K562 (cell line): ENCODE results near the gene HOXB5. TPM values are rescaled to one million over a fixed set of nuclear protein-coding genes. Genes with fewer than 3 reads are reported as not detected.

Experiments
- ATAC-seq: fragments of 200-7000 bp; cut with Tn5 transposase; 3 replicates; pipeline ENCODE4 v1.9.1; 2020; ENCODE audit warnings: moderate library complexity
- BruUV-seq: library from RNA; stranded (reverse); fragments of 400-500 nt; replicated peaks from 2 replicates; lab custom pipeline; 2021; lab: Mats Ljungman, UMichigan
- CTCF ChIA-PET: fragments of 300-600 bp; formaldehyde crosslinking; extraction: SDS; loops from one replicate; lab custom pipeline; 2021; ENCODE audit warnings: low intra/inter-chr PET ratio; lab: Yijun Ruan, JAX
- POLR2A ChIA-PET: fragments of 300-600, 350-650 bp; sonication (Branson Sonifier 250); formaldehyde crosslinking; extraction: SDS; loops from one replicate; lab custom pipeline; 2021; ENCODE audit warnings: antibody characterized with exemption, inconsistent platforms; lab: Yijun Ruan, JAX
- DNase-seq, 4 experiments: peaks; one replicate each; pipeline versions ENCODE4 v3.0.0 to v3.0.0-alpha.2; 2011 to 2018; ENCODE audit warnings: low spot score in 3 of 4, mixed read lengths in 3 of 4; ENCODE audit errors: extremely low read depth in 1 of 4
- FAIRE-seq: peaks from 2 replicates; lab custom pipeline; 2011; peaks lifted over from hg19 to GRCh38; lab: Jason Lieb, UNC
- H2AFZ ChIP-seq: 2 replicates; pipeline ENCODE4 v1.6.0; 2011; ENCODE audit warnings: low read depth, low read length, control low read depth, inconsistent platforms
- H3K27ac ChIP-seq: fragments of 200-600 bp; 3 replicates; pipeline ENCODE4 v1.8.0; 2011; ENCODE audit warnings: low read depth, mild to moderate bottlenecking, control low read depth, inconsistent platforms, low read length, moderate library complexity, mixed read lengths; ENCODE audit errors: extremely low read depth
- H3K27me3 ChIP-seq, 2 experiments: fragments of 300-600 bp in 1 of 2; 2 replicates in 1 of 2; 3 replicates in 1 of 2; pipeline versions ENCODE4 v1.6.0 to v1.8.0; 2011; ENCODE audit warnings: inconsistent platforms in 2 of 2, low read length in 2 of 2, mild to moderate bottlenecking in 1 of 2, mixed read lengths in 1 of 2, moderate library complexity in 1 of 2; ENCODE audit not compliant: control insufficient read depth in 2 of 2, insufficient read depth in 2 of 2
- H3K36me3 ChIP-seq: fragments of 300-600 bp; 3 replicates; pipeline ENCODE4 v1.8.0; 2011; ENCODE audit warnings: mild to moderate bottlenecking, low read length, inconsistent platforms; ENCODE audit not compliant: control insufficient read depth, insufficient read depth
- H3K4me1 ChIP-seq, 2 experiments: fragments of 200-600 bp in 1 of 2; replicated peaks in 1 of 2; 2 replicates in 1 of 2; 3 replicates in 1 of 2; pipeline versions ENCODE4 v1.5.1 to v1.8.0; 2011; ENCODE audit warnings: inconsistent platforms in 2 of 2, low read length in 2 of 2, mild to moderate bottlenecking in 1 of 2, mixed read lengths in 1 of 2, moderate library complexity in 1 of 2; ENCODE audit not compliant: control insufficient read depth in 2 of 2, insufficient read depth in 2 of 2
- H3K4me2 ChIP-seq: 2 replicates; pipeline ENCODE4 v1.6.1; 2011; ENCODE audit warnings: low read length, control low read depth, inconsistent platforms, mixed read lengths; ENCODE audit not compliant: insufficient read depth
- H3K4me3 ChIP-seq: fragments of 200-600 bp; sonication (generic), shearing (Covaris generic); 2 replicates; pipeline ENCODE4 v1.5.1; 2016; ENCODE audit warnings: control low read depth, inconsistent platforms
- H3K79me2 ChIP-seq: fragments of 200-600 bp; 3 replicates; pipeline ENCODE4 v1.8.0; 2011; ENCODE audit warnings: low read length, inconsistent platforms; ENCODE audit not compliant: control insufficient read depth, insufficient read depth
- H3K9ac ChIP-seq, 2 experiments: 2 replicates each; pipeline versions ENCODE4 v1.6.0 to v1.6.1; 2011; ENCODE audit warnings: low read depth in 2 of 2, low read length in 2 of 2, control low read depth in 1 of 2, inconsistent platforms in 1 of 2, mild to moderate bottlenecking in 1 of 2, mixed read lengths in 1 of 2; ENCODE audit not compliant: insufficient read depth in 1 of 2
- H3K9me1 ChIP-seq: one replicate; pipeline ENCODE4 v1.6.0; 2011; ENCODE audit warnings: inconsistent platforms, mild to moderate bottlenecking, low read length, moderate library complexity; ENCODE audit not compliant: control insufficient read depth, insufficient read depth
- H3K9me3 ChIP-seq: replicated peaks from 2 replicates; pipeline ENCODE4 v1.5.1; 2011; ENCODE audit warnings: low read depth, low read length, inconsistent platforms; ENCODE audit not compliant: control insufficient read depth, insufficient read depth
- H4K20me1 ChIP-seq: replicated peaks from 2 replicates; pipeline ENCODE4 v1.6.1; 2011; ENCODE audit warnings: low read length, inconsistent platforms, mixed read lengths; ENCODE audit not compliant: control insufficient read depth, insufficient read depth
- CBX1 ChIP-seq: sonication (generic); IDR thresholded peaks from 2 replicates; pipeline ENCODE4 v1.6.1; 2016; ENCODE audit warnings: antibody characterized with exemption, low read depth, mild to moderate bottlenecking
- FOXA1 ChIP-seq: fragments of 450-650 bp; IDR thresholded peaks from 2 replicates; pipeline ENCODE4 v1.6.1; 2016; ENCODE audit warnings: mild to moderate bottlenecking, borderline replicate concordance
- HNRNPH1 ChIP-seq: fragments of 200-400 bp; formaldehyde crosslinking; optimal IDR thresholded peaks from 2 replicates; pipeline ENCODE3; 2017; ENCODE audit warnings: low read depth, mild to moderate bottlenecking, low read length, moderate library complexity
- KLF1 ChIP-seq: fragments of 450-650 bp; IDR thresholded peaks from 2 replicates; pipeline ENCODE4 v1.6.1; 2016; ENCODE audit warnings: missing genetic modification characterization, missing compliant biosample characterization
- MCM7 ChIP-seq, 2 experiments: fragments of 450-650 bp; IDR thresholded peaks; 2 replicates each; pipeline ENCODE4 v1.6.1; 2016 to 2018
- MEF2D ChIP-seq: conservative IDR thresholded peaks from 2 replicates; pipeline ENCODE4 v1.6.1; 2016; ENCODE audit warnings: low read depth, missing genetic modification characterization, missing compliant biosample characterization
- MTF1 ChIP-seq: fragments of 250-450 bp; sonication (Bioruptor Pico); IDR thresholded peaks from 2 replicates; pipeline ENCODE4 v1.9.0; 2021; ENCODE audit warnings: moderate library complexity, mild to moderate bottlenecking, inconsistent platforms, borderline replicate concordance
- NRF1 ChIP-seq, 2 experiments: fragments of 450-650 bp; IDR thresholded peaks in 1 of 2; conservative IDR thresholded peaks in 1 of 2; 2 replicates each; pipeline ENCODE4 v1.6.1; 2014; ENCODE audit warnings: mild to moderate bottlenecking in 2 of 2
- POLR2AphosphoS5 ChIP-seq: IDR thresholded peaks from 2 replicates; pipeline ENCODE4 v1.6.1; 2011; ENCODE audit warnings: mild to moderate bottlenecking, low read depth, low read length, moderate library complexity; ENCODE audit not compliant: control insufficient read depth, insufficient read depth
- POLR2H ChIP-seq: IDR thresholded peaks from 2 replicates; pipeline ENCODE4 v1.6.1; 2016; ENCODE audit warnings: missing genetic modification characterization, low read depth, mild to moderate bottlenecking, control low read depth, missing compliant biosample characterization, moderate library complexity
- POLR3G ChIP-seq: IDR thresholded peaks from 2 replicates; pipeline ENCODE4 v1.6.1; 2011; ENCODE audit not compliant: insufficient read length, insufficient replicate concordance; ENCODE audit errors: extremely low read depth
- SAFB ChIP-seq: fragments of 200-400 bp; formaldehyde crosslinking; IDR thresholded peaks from 2 replicates; pipeline ENCODE4 v1.6.1; 2017; ENCODE audit warnings: low read depth, low read length, borderline replicate concordance
- YY1 ChIP-seq, 3 experiments: IDR thresholded peaks; 2 replicates each; pipeline ENCODE4 v1.6.1; 2011; ENCODE audit warnings: low read length in 2 of 3, mild to moderate bottlenecking in 2 of 3, moderate library complexity in 2 of 3, borderline replicate concordance in 1 of 3, control low read depth in 1 of 3, low read depth in 1 of 3; ENCODE audit not compliant: insufficient read depth in 3 of 3, insufficient replicate concordance in 2 of 3, control insufficient read depth in 1 of 3, insufficient read length in 1 of 3; ENCODE audit errors: extremely low read depth in 1 of 3
- ZFPM2 ChIP-seq: fragments of 250-450 bp; sonication (Bioruptor Pico); IDR thresholded peaks from 2 replicates; pipeline ENCODE4 v1.5.1; 2022; ENCODE audit warnings: mild to moderate bottlenecking
- ZNF140 ChIP-seq: fragments of 250-450 bp; sonication (Bioruptor Pico); IDR thresholded peaks from 2 replicates; pipeline ENCODE4 v1.8.0; 2021; ENCODE audit warnings: moderate library complexity, mild to moderate bottlenecking, inconsistent platforms
- ZNF224 ChIP-seq: sonication (generic); formaldehyde crosslinking; IDR thresholded peaks from 2 replicates; pipeline ENCODE4 v1.8.0; 2022; ENCODE audit warnings: mild to moderate bottlenecking, missing genetic modification reagents
- ZNF282 ChIP-seq: sonication (generic); formaldehyde crosslinking; IDR thresholded peaks from 2 replicates; pipeline ENCODE4 v1.8.1; 2023; ENCODE audit warnings: missing genetic modification reagents
- ZNF316 ChIP-seq: fragments of 450-650 bp; IDR thresholded peaks from 2 replicates; pipeline ENCODE4 v1.6.1; 2016
- ZNF764 ChIP-seq: fragments of 250-450 bp; sonication (Bioruptor Pico); IDR thresholded peaks from 2 replicates; pipeline ENCODE4 v1.4.0; 2020; ENCODE audit warnings: low read depth, mild to moderate bottlenecking, moderate library complexity
- ZNF77 ChIP-seq: fragments of 250-450 bp; sonication (Bioruptor Pico); IDR thresholded peaks from 2 replicates; pipeline ENCODE4 v1.5.0; 2020
- ZZZ3 ChIP-seq: fragments of 450-650 bp; IDR thresholded peaks from 2 replicates; pipeline ENCODE4 v1.6.1; 2016; ENCODE audit warnings: antibody characterized with exemption, mild to moderate bottlenecking, moderate library complexity
- WGBS: fragments of 100-300 bp; shearing (Covaris generic); methylation state at CpG from one replicate; pipeline ENCODE4 v1.1.6; 2016; ENCODE audit warnings: low coverage, mixed read lengths; ENCODE audit not compliant: insufficient coverage; ENCODE audit errors: missing lambda C conversion rate; 5-methylcytosine and 5-hydroxymethylcytosine counted together
- in situ Hi-C: fragments of 300-500 bp; cut with MboI; formaldehyde crosslinking; loops from 4 replicates; pipeline ENCODE4 v1.15.0; 2018; ENCODE audit warnings: inconsistent platforms, mixed read lengths
- intact Hi-C: fragments of 100-400 bp; cut with micrococcal nuclease; formaldehyde crosslinking; loops from 2 replicates; pipeline ENCODE4 v1.14.2; 2022
- polyA plus RNA-seq, 8 experiments: library from polyadenylated mRNA; depleted of rRNA in 4 of 8; stranded (reverse) in 5 of 8; unstranded in 3 of 8; fragments of >200 nt; fragmentation: Nextera tagmentation in 2 of 8; fragmentation: Illumina TruSeq in 1 of 8; extraction: Ambion mirVana in 2 of 8; extraction: Trizol in 1 of 8; gene quantifications; 2 replicates each; pipeline versions ENCODE4 v1.2.1 to v1.2.3, GENCODE V29; 2011 to 2014; ENCODE audit warnings: inconsistent platforms in 1 of 8, missing spikeins in 1 of 8
- total RNA-seq, 7 experiments: library from RNA; depleted of rRNA in 6 of 7; stranded (reverse); fragments of >200 nt in 6 of 7; fragmentation: Illumina TruSeq in 2 of 7; extraction: Trizol in 2 of 7; gene quantifications; 2 replicates each; pipeline versions ENCODE4 v1.2.1 to v1.2.3, GENCODE V29; 2011 to 2021; ENCODE audit warnings: low replicate concordance in 1 of 7
- TF ChIP-seq, protein P1 (sequence below), 2 experiments: fragments of 450-650 bp in 1 of 2; sonication (generic) in 1 of 2; formaldehyde crosslinking in 1 of 2; IDR thresholded peaks in 1 of 2; conservative IDR thresholded peaks in 1 of 2; 2 replicates each; pipeline versions ENCODE4 v1.6.1 to v1.8.1; 2016 to 2023; ENCODE audit warnings: mild to moderate bottlenecking in 2 of 2, moderate library complexity in 2 of 2, inconsistent platforms in 1 of 2, missing genetic modification reagents in 1 of 2

HOXB5 gene
- total and polyA plus RNA-seq, 9 of the 15 experiments (the other 6 are each of a cell fraction or from before 2014, with no cell fraction given), result 0.24 to 2.7 (median 0.65) TPM

DNA sequence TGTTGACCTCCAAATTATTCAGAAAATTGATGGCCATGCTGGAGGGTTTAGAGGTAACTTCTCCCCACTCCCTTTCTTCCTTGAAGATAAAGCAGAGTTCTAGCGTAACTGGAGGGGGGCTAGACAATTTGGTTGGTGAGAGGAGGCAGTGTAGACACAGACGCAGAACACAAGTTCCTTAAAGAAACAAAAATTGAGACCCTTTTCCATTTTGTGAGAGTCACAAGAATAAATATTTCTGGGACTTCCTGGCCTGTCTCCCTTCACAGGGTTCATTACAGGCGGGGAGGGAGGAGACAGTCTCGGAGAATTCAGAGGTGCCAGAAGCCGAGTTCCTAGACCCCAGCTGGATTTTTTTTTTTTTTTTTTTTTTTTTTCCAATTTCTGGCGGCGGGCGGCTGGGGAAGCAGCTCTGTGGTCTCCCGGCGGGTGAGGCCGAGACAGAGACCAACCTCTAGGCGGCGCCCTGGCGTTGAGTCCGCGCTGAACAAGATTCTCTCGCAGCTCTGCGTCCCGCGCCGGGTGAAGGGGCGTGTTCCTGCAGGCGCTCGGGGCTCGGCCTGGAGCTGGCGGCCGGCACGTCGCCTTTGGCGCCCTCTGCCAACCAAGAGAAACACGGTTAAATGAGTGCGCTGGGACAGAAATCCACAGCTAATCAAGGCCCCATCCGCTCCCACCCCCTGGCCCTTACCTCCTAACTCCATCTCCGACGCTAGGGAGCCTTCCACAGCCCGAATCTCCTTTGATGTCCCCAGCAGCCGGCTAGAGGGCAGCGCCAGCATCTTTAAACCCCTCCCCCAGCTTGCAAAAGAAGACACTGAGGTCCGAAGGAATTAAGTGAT lies 42.8 kb upstream of the HOXB5 start:
- DNase-seq, result peak; percentile 82 to 95 (median 85)
- TF ChIP-seq CBX1, result 0 out of 2 replicates have a peak, but pooled peaks have one; percentile 45
- no peak for TF ChIP-seq ZNF764
- TF ChIP-seq POLR3G, result no peak
- TF ChIP-seq, protein P1, sequence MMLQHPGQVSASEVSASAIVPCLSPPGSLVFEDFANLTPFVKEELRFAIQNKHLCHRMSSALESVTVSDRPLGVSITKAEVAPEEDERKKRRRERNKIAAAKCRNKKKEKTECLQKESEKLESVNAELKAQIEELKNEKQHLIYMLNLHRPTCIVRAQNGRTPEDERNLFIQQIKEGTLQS (IDR thresholded peaks at IDR 0.05), result no peak
- TF ChIP-seq, protein P1 (CRISPR knock-in tag; conservative IDR thresholded peaks at IDR 0.05), result no peak
- no peak for TF ChIP-seq HNRNPH1
- no peak for TF ChIP-seq ZNF282 (CRISPR knock-in tag)
- TF ChIP-seq MTF1 (CRISPR knock-in tag), result no peak
- TF ChIP-seq POLR2AphosphoS5, result no peak
- no peak for TF ChIP-seq KLF1 (tag)
- TF ChIP-seq YY1 (IDR thresholded peaks at IDR 0.05; ENCODE audit: borderline replicate concordance in 1 of 3, control insufficient read depth in 1 of 3, extremely low read depth in 1 of 3, insufficient read depth in 3 of 3, insufficient read length in 1 of 3, insufficient replicate concordance in 2 of 3, low read depth in 1 of 3, low read length in 2 of 3), result peak in 2 of 3 experiments; percentile 30 to 69
- no peak for TF ChIP-seq SAFB
- TF ChIP-seq POLR2H (tag), result no peak
- TF ChIP-seq ZNF77, result no peak
- no peak for TF ChIP-seq ZZZ3
- TF ChIP-seq FOXA1, result no peak
- TF ChIP-seq MCM7 (IDR thresholded peaks at IDR 0.05), result no peak
- TF ChIP-seq NRF1 (conservative IDR thresholded peaks at IDR 0.05 in 1 of 2, IDR thresholded peaks at IDR 0.05 in 1 of 2), result peak; percentile 23 to 47; a peak in 1 of 4 replicates
- no peak for TF ChIP-seq ZFPM2 (CRISPR knock-in tag)
- TF ChIP-seq ZNF140, result no peak
- TF ChIP-seq ZNF316, result no peak
- TF ChIP-seq ZNF224 (CRISPR knock-in tag), result no peak
- no peak for TF ChIP-seq MEF2D (tag)

More for the DNA sequence above, 42.8 kb upstream of the HOXB5 start:
- FAIRE-seq (peak; percentile 54), ATAC-seq (peak; percentile 90)
- Histone ChIP-seq H3K36me3 (peaks cover 8% of the 10 kb centered on the region; the same call in 1 of the 3 replicates), H3K9me3 (no peaks in the 10 kb centered on the region), H3K27me3 (no peaks in the 10 kb centered on the region), H3K9ac (peak overlapping the region; percentile 62 to 86), H3K4me2 (peak overlapping the region; percentile 62), H4K20me1 (no peaks in the 10 kb centered on the region), H3K79me2 (peaks cover 19% of the 10 kb centered on the region; the same call in 2 of the 3 replicates), H3K9me1 (peaks cover 4% of the 10 kb centered on the region), H3K27ac (peak overlapping the region; percentile 48), H3K4me1 (peaks cover 58 to 62% of the 10 kb centered on the region in 2 experiments), H3K4me3 (no peak overlapping the region), H2AFZ (peak overlapping the region; percentile 84)
- CTCF ChIA-PET, result interaction anchor here (0.5 kb wide), 1 partner anchor 277 kb away, joined by 4 read pairs; no protein-coding TSS in a partner anchor
- POLR2A ChIA-PET, result interaction anchor here (0.6 to 3.8 kb wide), 8 partner anchors 7 to 96 kb away, joined by 3 to 43 read pairs (median 4); partner anchors contain the start of gene HOXB9
- intact Hi-C loops, result no loop called here
- in situ Hi-C loops, result no loop called here
- 7% methylated on average over 36 of the region's 39 CpGs for WGBS
- no TSS peak for BruUV-seq
